SU-DHL-6 (cell line): ENCODE measurements around the gene SLC25A13.

ENCODE experiments used
- CTCF ChIP-seq: fragments of 200-600 bp; sonication (generic); IDR thresholded peaks from one replicate; pipeline ENCODE4 v1.5.1; 2017; ENCODE audit warnings: antibody characterized with exemption, mild to moderate bottlenecking, low read length, moderate library complexity; ENCODE audit not compliant: insufficient read depth, poor library complexity, severe bottlenecking
- EZH2phosphoT487 ChIP-seq: fragments of 200-600 bp; sonication (generic), shearing (Covaris generic); conservative IDR thresholded peaks from 2 replicates; pipeline ENCODE4 v1.6.1; 2018; ENCODE audit warnings: mild to moderate bottlenecking, antibody characterized with exemption, low read length, moderate library complexity, mixed read lengths

GRCh38 chr7:96346293-96346953 is 24.5 kb upstream of the SLC25A13 start:
- TF ChIP-seq CTCF (no peak), EZH2phosphoT487 (no peak)
